ENCODE results near the gene AMPD3.

AMPD3 gene

DNA sequence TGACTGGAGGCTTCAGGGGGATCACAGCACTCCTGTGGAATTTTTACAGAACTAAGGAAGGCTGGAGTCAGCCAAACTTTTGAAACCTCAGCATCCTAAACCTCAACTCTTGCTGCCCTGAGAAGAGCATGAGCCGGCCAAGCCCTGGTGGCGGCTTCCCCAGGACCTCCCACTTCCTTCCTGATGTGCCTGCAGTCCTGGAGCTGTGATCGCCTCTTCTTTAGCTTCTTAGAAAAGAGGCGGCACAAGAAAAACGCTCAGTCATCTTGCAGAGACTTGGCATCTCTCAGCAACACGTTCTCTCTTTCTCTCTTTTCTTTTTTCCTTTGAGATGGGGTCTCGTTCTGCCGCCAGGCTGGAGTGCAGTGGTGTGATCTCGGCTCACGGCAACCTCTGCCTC is 40.4 kb upstream of the AMPD3 start:
- TF ChIP-seq, protein P1, sequence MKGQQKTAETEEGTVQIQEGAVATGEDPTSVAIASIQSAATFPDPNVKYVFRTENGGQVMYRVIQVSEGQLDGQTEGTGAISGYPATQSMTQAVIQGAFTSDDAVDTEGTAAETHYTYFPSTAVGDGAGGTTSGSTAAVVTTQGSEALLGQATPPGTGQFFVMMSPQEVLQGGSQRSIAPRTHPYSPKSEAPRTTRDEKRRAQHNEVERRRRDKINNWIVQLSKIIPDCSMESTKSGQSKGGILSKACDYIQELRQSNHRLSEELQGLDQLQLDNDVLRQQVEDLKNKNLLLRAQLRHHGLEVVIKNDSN (IDR thresholded peaks at IDR 0.05) = no peak

DNA sequence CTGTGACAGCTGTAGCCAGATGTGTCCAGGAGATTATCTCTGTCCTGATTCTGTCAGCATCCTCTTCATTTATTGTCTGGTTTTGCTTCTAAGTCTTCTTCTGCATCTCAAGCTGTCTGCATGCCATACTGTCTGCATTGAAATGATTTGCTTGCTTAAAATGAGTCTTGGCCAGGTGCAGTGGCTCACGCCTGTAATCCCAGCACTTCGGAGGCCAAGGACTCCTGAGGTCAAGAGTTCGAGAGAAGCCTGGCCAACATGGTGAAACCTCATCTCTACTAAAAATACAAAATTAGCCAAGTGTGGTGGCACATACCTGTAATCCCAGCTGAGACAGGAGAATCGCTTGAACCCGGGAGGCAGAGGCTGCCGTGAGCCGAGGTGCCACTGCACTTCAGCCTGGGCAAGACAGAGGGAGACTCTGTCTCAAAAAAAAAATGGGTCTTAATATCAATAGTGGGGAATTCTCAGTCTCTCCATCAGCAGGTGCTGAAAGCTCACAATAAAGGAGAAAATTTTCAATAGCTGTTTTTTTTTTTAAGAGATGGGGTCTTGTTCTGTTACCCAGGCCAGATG is 39.2 kb upstream of the AMPD3 start:
- TF ChIP-seq, protein P2, sequence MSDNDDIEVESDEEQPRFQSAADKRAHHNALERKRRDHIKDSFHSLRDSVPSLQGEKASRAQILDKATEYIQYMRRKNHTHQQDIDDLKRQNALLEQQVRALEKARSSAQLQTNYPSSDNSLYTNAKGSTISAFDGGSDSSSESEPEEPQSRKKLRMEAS (IDR thresholded peaks at IDR 0.05) = no peak
- TF ChIP-seq TAF1 (IDR thresholded peaks at IDR 0.05; ENCODE audit: low read depth) (no peak), CREB1 (IDR thresholded peaks at IDR 0.05; ENCODE audit: low read depth) (no peak), FOXM1 (IDR thresholded peaks at IDR 0.05; ENCODE audit: borderline replicate concordance, low read depth) (no peak), EGR1 (IDR thresholded peaks at IDR 0.05) (no peak), TCF12 (IDR thresholded peaks at IDR 0.05; ENCODE audit: low read depth) (no peak), YY1 (IDR thresholded peaks at IDR 0.05; ENCODE audit: low read depth) (no peak), EP300 (IDR thresholded peaks at IDR 0.05; ENCODE audit: borderline replicate concordance) (no peak), CEBPB (IDR thresholded peaks at IDR 0.05) (no peak), TEAD4 (IDR thresholded peaks at IDR 0.05) (no peak), ZBTB7A (IDR thresholded peaks at IDR 0.05; ENCODE audit: low read depth) (no peak)
- TF ChIP-seq, protein P1 (IDR thresholded peaks at IDR 0.05) = no peak
- TF ChIP-seq, protein P3, sequence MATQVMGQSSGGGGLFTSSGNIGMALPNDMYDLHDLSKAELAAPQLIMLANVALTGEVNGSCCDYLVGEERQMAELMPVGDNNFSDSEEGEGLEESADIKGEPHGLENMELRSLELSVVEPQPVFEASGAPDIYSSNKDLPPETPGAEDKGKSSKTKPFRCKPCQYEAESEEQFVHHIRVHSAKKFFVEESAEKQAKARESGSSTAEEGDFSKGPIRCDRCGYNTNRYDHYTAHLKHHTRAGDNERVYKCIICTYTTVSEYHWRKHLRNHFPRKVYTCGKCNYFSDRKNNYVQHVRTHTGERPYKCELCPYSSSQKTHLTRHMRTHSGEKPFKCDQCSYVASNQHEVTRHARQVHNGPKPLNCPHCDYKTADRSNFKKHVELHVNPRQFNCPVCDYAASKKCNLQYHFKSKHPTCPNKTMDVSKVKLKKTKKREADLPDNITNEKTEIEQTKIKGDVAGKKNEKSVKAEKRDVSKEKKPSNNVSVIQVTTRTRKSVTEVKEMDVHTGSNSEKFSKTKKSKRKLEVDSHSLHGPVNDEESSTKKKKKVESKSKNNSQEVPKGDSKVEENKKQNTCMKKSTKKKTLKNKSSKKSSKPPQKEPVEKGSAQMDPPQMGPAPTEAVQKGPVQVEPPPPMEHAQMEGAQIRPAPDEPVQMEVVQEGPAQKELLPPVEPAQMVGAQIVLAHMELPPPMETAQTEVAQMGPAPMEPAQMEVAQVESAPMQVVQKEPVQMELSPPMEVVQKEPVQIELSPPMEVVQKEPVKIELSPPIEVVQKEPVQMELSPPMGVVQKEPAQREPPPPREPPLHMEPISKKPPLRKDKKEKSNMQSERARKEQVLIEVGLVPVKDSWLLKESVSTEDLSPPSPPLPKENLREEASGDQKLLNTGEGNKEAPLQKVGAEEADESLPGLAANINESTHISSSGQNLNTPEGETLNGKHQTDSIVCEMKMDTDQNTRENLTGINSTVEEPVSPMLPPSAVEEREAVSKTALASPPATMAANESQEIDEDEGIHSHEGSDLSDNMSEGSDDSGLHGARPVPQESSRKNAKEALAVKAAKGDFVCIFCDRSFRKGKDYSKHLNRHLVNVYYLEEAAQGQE (IDR thresholded peaks at IDR 0.05; ENCODE audit: low read depth) = no peak

DNA sequence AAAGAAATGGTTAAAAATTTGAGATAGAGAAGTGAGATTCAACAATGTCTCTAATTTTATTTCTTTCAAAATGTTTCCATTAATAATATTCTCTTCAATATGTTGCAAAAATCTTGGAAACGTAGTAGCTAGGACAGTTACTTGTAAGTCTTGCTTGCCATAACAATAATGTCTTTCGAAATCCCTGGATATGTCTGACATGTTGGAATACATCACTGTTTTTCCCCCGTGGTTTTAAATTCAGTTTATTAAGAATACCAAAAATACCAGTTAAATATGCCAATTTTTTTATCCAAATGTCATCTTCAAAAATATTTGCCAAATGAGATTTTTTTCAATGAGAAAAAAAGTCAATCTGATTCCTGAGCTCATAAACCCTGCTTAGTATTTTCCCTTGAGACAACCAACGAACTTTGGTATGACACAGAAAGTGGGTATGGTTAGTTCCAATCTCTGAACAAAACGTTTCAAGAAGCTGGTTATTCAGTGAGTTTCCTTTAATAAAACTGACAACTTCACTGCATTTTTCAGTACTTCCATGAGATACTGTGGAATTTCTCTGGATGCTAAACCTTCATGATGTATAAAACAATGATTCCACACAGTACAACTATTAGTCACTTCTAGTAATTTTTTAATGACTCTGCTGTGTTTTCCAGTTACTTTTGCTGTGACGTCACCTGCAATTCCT is 36.7 kb upstream of the AMPD3 start:
- TF ChIP-seq EP300 (IDR thresholded peaks at IDR 0.05; ENCODE audit: borderline replicate concordance) (no peak), FOXM1 (IDR thresholded peaks at IDR 0.05; ENCODE audit: borderline replicate concordance, low read depth) (no peak), RAD21 (IDR thresholded peaks at IDR 0.05; ENCODE audit: low read depth) (no peak), ZBTB7A (IDR thresholded peaks at IDR 0.05; ENCODE audit: low read depth) (no peak), CEBPB (IDR thresholded peaks at IDR 0.05) (no peak), TCF12 (IDR thresholded peaks at IDR 0.05; ENCODE audit: low read depth) (no peak), EGR1 (IDR thresholded peaks at IDR 0.05) (no peak), YY1 (IDR thresholded peaks at IDR 0.05; ENCODE audit: low read depth) (no peak), NFIC (IDR thresholded peaks at IDR 0.05) (no peak), TEAD4 (IDR thresholded peaks at IDR 0.05) (no peak), TAF1 (IDR thresholded peaks at IDR 0.05; ENCODE audit: low read depth) (no peak), CREB1 (IDR thresholded peaks at IDR 0.05; ENCODE audit: low read depth) (no peak)
- TF ChIP-seq, protein P1 (IDR thresholded peaks at IDR 0.05) = no peak
- TF ChIP-seq, protein P3 (IDR thresholded peaks at IDR 0.05; ENCODE audit: low read depth) = no peak

DNA sequence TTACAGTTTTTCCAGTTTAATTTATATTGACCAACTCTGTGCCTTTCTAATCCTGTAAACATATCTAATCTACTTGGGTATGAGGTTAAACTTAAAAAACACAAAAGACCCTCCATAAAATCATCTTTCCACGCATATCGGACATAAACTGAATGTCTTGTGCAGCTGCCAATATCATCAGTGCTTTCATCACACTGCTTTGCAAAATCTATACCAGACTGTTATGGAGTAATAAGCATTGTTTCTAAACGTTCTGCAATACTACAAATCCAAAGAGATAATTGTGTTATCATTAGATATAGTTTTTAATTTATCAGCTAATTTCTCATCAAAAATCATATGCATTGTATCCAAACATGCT is 36.1 kb upstream of the AMPD3 start:
- TF ChIP-seq TCF12 (IDR thresholded peaks at IDR 0.05; ENCODE audit: low read depth) (no peak), YY1 (IDR thresholded peaks at IDR 0.05; ENCODE audit: low read depth) (no peak), FOXM1 (IDR thresholded peaks at IDR 0.05; ENCODE audit: borderline replicate concordance, low read depth) (no peak), TEAD4 (IDR thresholded peaks at IDR 0.05) (no peak), CEBPB (IDR thresholded peaks at IDR 0.05) (no peak), EGR1 (IDR thresholded peaks at IDR 0.05) (no peak)
- TF ChIP-seq, protein P1 (IDR thresholded peaks at IDR 0.05) = no peak
- TF ChIP-seq, protein P2 (IDR thresholded peaks at IDR 0.05) = no peak

DNA sequence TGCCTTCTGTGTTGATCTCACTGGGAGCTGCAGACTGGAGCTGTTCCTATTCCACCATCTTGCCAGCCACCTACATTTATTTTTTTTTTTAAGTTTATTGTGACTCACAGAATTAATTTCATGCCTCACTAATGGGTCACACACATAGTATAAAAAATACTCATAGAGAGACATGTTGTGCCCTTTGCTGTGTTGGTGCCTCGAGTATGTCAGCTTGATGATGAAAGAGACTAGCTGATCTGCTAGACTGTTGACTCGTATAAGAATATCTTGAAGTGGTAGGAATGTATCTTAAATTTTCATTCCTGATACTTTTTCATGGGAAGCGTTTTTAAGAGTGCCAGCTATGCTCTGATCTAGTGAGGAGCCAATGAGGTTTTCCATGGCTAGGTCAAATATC is 28.6 kb upstream of the AMPD3 start:
- TF ChIP-seq, protein P1 (IDR thresholded peaks at IDR 0.05) = no peak
